Panc1 (cell line): ENCODE measurements around the gene TPPP.

ENCODE experiments used
- CTCF ChIP-seq: fragments of 450-650 bp; IDR thresholded peaks from 2 replicates; pipeline ENCODE4 v1.5.1; 2017; ENCODE audit warnings: mild to moderate bottlenecking
- POLR2AphosphoS5 ChIP-seq: IDR thresholded peaks from 2 replicates; pipeline ENCODE4 v1.6.1; 2012; ENCODE audit warnings: mild to moderate bottlenecking, low read depth, low read length, moderate library complexity
- SIN3A ChIP-seq: IDR thresholded peaks from 2 replicates; pipeline ENCODE4 v1.6.1; 2012; ENCODE audit warnings: low read depth, mild to moderate bottlenecking, low read length, moderate library complexity, borderline replicate concordance; ENCODE audit not compliant: insufficient read depth

GRCh38 chr5:624951-625230 is 68.3 kb downstream of the TPPP start:
- no peak for TF ChIP-seq CTCF
- no peak for TF ChIP-seq POLR2AphosphoS5
- TF ChIP-seq SIN3A: no peak
